ENCODE results near the gene SDK1.
"Not testable (repeated sequence)": the region's sequence is repeated elsewhere in the genome, so short reads cannot be mapped to it uniquely, and the experiment has no call there.

Gene SDK1

GRCh38 chr7:3924277-3924676, 623.2 kb downstream of the SDK1 start:
- DNase-seq (ENCODE audit: low read depth): no peak
- H3K4me3 ChIP-seq (ENCODE audit: control insufficient read depth, low read depth, low read length): no peak overlapping the region
- TF ChIP-seq, protein P1, sequence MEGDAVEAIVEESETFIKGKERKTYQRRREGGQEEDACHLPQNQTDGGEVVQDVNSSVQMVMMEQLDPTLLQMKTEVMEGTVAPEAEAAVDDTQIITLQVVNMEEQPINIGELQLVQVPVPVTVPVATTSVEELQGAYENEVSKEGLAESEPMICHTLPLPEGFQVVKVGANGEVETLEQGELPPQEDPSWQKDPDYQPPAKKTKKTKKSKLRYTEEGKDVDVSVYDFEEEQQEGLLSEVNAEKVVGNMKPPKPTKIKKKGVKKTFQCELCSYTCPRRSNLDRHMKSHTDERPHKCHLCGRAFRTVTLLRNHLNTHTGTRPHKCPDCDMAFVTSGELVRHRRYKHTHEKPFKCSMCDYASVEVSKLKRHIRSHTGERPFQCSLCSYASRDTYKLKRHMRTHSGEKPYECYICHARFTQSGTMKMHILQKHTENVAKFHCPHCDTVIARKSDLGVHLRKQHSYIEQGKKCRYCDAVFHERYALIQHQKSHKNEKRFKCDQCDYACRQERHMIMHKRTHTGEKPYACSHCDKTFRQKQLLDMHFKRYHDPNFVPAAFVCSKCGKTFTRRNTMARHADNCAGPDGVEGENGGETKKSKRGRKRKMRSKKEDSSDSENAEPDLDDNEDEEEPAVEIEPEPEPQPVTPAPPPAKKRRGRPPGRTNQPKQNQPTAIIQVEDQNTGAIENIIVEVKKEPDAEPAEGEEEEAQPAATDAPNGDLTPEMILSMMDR (conservative IDR thresholded peaks at IDR 0.05; ENCODE audit: control insufficient read depth, insufficient read depth, low read depth, low read length): no peak

DNA sequence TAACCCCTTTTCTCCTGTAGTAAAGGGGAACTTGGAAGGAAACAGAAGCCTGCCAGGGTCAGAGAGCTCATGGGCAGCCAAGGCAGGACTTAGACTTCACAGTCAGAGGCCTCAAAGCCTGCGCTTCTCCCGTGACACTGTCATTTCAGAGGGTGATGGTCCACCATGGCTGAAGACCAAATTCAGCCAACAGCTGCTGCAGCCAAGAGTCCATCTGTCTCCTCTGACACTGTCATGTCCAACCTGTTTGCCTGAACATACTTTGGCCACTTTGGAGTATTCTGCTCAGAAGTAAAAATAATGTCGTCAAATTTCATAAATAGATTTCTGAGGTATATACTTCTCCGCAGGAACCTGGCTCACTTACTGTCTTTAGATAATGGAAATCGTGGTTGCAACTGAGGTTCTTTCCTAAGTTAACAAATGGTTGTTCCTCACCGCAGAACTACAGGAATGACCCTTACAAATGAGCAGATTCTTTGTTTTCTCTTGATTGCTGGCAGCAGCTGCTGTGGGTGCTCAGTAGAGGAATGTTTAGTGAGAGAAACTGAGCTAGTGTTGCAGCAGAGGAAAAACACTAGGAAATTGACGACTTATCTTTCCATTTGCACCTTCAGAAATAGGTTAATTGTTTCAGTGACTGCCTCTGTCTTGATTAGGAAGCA, 626.5 kb downstream of the SDK1 start:
- TF ChIP-seq, protein P1 (conservative IDR thresholded peaks at IDR 0.05; ENCODE audit: control insufficient read depth, insufficient read depth, low read depth, low read length): no peak
- H3K4me3 ChIP-seq (ENCODE audit: control insufficient read depth, low read depth, low read length): no peak overlapping the region
- DNase-seq (ENCODE audit: low read depth): no peak

DNA sequence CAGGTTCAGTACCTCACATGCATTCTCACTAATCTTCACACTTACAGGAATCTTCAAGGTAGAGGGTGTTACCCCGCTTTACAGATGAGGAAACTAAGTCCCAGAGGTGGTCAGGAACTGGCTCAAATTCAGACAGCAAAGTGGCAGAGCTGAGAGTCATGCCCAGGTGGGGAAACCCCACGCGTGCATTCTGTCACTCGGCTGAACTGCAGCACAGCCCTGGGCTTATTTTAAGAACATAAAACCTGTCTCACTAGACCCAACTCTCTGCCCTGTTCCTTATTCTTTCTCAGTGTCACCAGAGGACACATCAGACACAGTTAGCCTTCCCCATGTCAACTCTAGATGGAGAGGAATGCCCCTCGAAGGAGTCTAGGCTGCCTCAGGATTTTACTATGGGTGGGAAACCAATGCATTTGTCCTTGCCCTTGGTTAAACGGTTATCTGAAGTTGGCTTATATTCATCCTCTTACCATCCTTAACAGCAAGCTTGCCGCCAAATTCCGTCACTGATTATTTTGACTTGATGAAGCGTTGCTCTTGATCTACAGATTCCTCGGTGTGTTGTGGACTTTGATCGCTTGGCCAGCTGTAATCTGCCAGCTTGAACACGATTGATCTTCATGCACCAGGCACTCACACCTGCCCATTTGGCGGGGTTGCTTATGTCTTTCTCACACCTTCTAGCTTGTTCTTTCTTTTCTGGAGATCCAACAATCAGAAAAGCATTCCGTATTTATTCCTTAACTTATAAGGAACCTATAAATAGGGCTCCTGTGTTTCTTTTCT, 627.9 kb downstream of the SDK1 start:
- H3K4me3 ChIP-seq (ENCODE audit: control insufficient read depth, low read depth, low read length): no peak overlapping the region
- TF ChIP-seq, protein P1 (conservative IDR thresholded peaks at IDR 0.05; ENCODE audit: control insufficient read depth, insufficient read depth, low read depth, low read length): no peak
- no peak for DNase-seq (ENCODE audit: low read depth)

DNA sequence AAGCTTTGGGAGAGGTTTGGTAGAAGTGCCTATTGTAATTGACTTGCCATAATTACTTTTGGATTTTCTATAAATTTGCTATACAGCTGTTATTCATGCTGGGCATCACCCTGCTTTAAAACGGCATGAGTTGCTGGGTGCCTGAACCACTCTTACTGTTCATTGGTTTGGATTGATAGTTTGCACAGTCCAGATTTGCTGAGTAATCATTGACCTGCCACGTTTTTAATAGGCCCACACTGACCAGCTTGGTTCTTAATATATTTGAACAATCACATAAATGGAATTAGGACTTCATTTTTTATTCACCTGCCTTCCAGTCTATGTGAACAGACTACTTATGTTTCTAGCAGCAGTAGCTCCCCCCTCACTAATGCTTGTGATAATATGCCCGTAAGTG, 630.8 kb downstream of the SDK1 start:
- no peak overlapping the region for H3K4me3 ChIP-seq (ENCODE audit: control insufficient read depth, low read depth, low read length)
- TF ChIP-seq, protein P1 (conservative IDR thresholded peaks at IDR 0.05; ENCODE audit: control insufficient read depth, insufficient read depth, low read depth, low read length): no peak
- DNase-seq (ENCODE audit: low read depth): no peak

- TF ChIP-seq, protein P1 (conservative IDR thresholded peaks at IDR 0.05; ENCODE audit: control insufficient read depth, insufficient read depth, low read depth, low read length): no peak
- DNase-seq (ENCODE audit: low read depth): no peak
- no peak overlapping the region for H3K4me3 ChIP-seq (ENCODE audit: control insufficient read depth, low read depth, low read length)
These were observed 636.1 kb downstream of the SDK1 start for GRCh38 chr7:3937146-3937545.

DNA sequence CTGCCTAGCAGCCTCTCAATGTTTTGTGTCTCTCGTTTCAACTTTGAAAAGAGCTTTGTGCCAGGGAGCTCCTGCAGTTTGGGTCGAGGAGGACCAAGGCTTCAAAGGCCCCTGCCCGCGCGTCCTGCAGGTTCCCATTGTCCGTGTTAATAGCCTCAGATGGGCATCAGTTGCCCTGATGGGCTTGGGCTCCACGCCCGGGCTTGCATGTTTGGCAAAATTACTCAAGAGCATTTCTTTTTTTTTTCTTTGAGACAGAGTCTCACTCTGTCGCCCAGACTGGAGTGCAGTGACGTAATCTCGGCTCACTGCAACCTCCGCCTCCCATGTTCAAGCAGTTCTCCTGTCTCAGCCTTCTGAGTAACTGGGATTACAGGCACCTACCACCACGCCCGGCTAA, 636.6 kb downstream of the SDK1 start:
- no peak overlapping the region for H3K4me3 ChIP-seq (ENCODE audit: control insufficient read depth, low read depth, low read length)
- TF ChIP-seq, protein P1 (conservative IDR thresholded peaks at IDR 0.05; ENCODE audit: control insufficient read depth, insufficient read depth, low read depth, low read length): no peak
- no peak for DNase-seq (ENCODE audit: low read depth)

GRCh38 chr7:3941706-3942105, 640.7 kb downstream of the SDK1 start:
- H3K4me3 ChIP-seq (ENCODE audit: control insufficient read depth, low read depth, low read length); DNase-seq (ENCODE audit: low read depth): not testable (repeated sequence)

Data from fibroblast of mammary gland (primary cell).